Loucy (cell line): Measurements from ENCODE around the gene SIK2.

Experiments
- H2AFZ ChIP-seq: fragments of 200-600 bp; sonication (generic); 2 replicates; pipeline ENCODE4 v1.6.0; 2016; ENCODE audit warnings: antibody characterized with exemption, mild to moderate bottlenecking, low read length, moderate library complexity
- H3F3A ChIP-seq: fragments of 200-600 bp; 2 replicates; pipeline ENCODE4 v1.6.0; 2016; ENCODE audit warnings: antibody characterized with exemption, low read depth, mild to moderate bottlenecking
- H3K27me3 ChIP-seq: fragments of 200-600 bp; sonication (generic); 2 replicates; pipeline ENCODE4 v1.6.1; 2014; ENCODE audit warnings: low read length, mild to moderate bottlenecking; ENCODE audit not compliant: insufficient read depth, poor library complexity, severe bottlenecking
- H3K36me3 ChIP-seq: fragments of 200-600 bp; sonication (generic); 2 replicates; pipeline ENCODE4 v1.6.1; 2016; ENCODE audit warnings: low read length; ENCODE audit not compliant: insufficient read depth
- H3K4me1 ChIP-seq: fragments of 200-600 bp; sonication (generic); 2 replicates; pipeline ENCODE4 v1.5.1; 2014; ENCODE audit warnings: low read length, mild to moderate bottlenecking; ENCODE audit not compliant: insufficient read depth, poor library complexity, severe bottlenecking
- H3K4me2 ChIP-seq: fragments of 200-600 bp; sonication (generic); 2 replicates; pipeline ENCODE4 v1.6.0; 2014; ENCODE audit warnings: antibody characterized with exemption, low read length, low read depth, mild to moderate bottlenecking; ENCODE audit not compliant: poor library complexity, severe bottlenecking
- H3K4me3 ChIP-seq: fragments of 200-600 bp; sonication (generic); 2 replicates; pipeline ENCODE4 v1.5.1; 2014; ENCODE audit warnings: low read length, mild to moderate bottlenecking, mixed read lengths; ENCODE audit not compliant: poor library complexity, severe bottlenecking
- H3K79me2 ChIP-seq: fragments of 200-600 bp; sonication (generic); 2 replicates; pipeline ENCODE4 v1.6.1; 2014; ENCODE audit warnings: low read length; ENCODE audit not compliant: insufficient read depth
- H3K9ac ChIP-seq: fragments of 200-600 bp; sonication (generic); 2 replicates; pipeline ENCODE4 v1.6.0; 2014; ENCODE audit warnings: mild to moderate bottlenecking, low read depth, low read length, moderate library complexity; ENCODE audit not compliant: poor library complexity, severe bottlenecking
- H3K9me2 ChIP-seq: fragments of 200-600 bp; sonication (generic); replicated peaks from 2 replicates; pipeline ENCODE4 v1.6.1; 2016; ENCODE audit warnings: low read depth, low read length, mixed read lengths
- H3K9me3 ChIP-seq: fragments of 200-600 bp; sonication (generic); 2 replicates; pipeline ENCODE4 v1.6.1; 2014; ENCODE audit warnings: mild to moderate bottlenecking, antibody characterized with exemption, low read length, low read depth; ENCODE audit not compliant: insufficient read depth
- H4K20me1 ChIP-seq: fragments of 200-600 bp; sonication (generic); 2 replicates; pipeline ENCODE4 v1.6.0; 2014; ENCODE audit warnings: antibody characterized with exemption, low read length, mild to moderate bottlenecking; ENCODE audit not compliant: insufficient read depth, poor library complexity, severe bottlenecking
- EZH2phosphoT487 ChIP-seq: fragments of 200-600 bp; IDR thresholded peaks from 2 replicates; pipeline ENCODE4 v1.6.1; 2018; ENCODE audit warnings: antibody characterized with exemption, mild to moderate bottlenecking, moderate library complexity, borderline replicate concordance
- TF ChIP-seq, protein P1 (sequence below): fragments of 200-600 bp; sonication (generic); conservative IDR thresholded peaks from 2 replicates; pipeline ENCODE4 v1.5.1; 2014; ENCODE audit warnings: mild to moderate bottlenecking, antibody characterized with exemption, low read length

Gene SIK2

DNA sequence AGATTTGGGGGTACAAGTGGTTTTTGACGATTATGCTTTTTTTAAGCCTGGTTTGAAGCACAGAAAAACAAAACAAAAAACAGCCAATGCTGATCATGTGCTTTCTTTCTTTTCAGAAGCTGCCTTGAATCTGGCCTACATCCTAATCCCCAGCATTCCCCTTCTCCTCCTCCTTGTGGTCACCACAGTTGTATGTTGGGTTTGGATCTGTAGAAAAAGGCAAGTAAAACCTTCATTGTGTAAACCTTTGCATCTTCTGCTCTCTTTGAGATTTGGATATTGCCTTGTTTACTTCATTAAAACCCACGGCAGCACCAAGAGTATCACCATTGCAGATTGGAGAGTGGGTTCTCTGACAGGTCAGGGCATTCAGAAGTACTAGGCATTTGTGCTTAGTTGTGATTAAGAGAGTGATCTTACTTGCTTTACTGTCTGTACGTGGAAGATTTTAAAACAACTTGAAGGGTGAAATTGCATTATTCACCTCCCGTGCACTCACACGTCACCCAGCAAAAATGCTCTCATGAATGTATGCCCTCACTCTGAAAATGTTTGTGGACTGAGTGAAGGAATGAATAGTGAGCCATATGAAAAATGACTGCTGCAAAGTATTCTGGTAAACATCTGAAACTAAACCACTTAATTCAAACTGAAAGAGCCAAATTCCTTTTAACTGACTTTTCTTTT is 44.7 kb upstream of the SIK2 start:
- no peaks in the 10 kb centered on the region for H3K79me2 ChIP-seq
- no peak overlapping the region for H3K4me2 ChIP-seq
- peaks cover 23% of the 10 kb centered on the region for H3K4me1 ChIP-seq
- no peaks in the 10 kb centered on the region; the same call in 1 of the 2 replicates for H3K36me3 ChIP-seq
- no peak overlapping the region for H3K4me3 ChIP-seq
- H3K9me2 ChIP-seq, result no peaks in the 10 kb centered on the region
- no peaks in the 10 kb centered on the region for H4K20me1 ChIP-seq
- no peak overlapping the region for H2AFZ ChIP-seq
- H3K9ac ChIP-seq, result no peak overlapping the region
- H3K27me3 ChIP-seq, result no peaks in the 10 kb centered on the region
- H3K9me3 ChIP-seq, result peaks cover 9% of the 10 kb centered on the region; the same call in 1 of the 2 replicates
- TF ChIP-seq, protein P1, sequence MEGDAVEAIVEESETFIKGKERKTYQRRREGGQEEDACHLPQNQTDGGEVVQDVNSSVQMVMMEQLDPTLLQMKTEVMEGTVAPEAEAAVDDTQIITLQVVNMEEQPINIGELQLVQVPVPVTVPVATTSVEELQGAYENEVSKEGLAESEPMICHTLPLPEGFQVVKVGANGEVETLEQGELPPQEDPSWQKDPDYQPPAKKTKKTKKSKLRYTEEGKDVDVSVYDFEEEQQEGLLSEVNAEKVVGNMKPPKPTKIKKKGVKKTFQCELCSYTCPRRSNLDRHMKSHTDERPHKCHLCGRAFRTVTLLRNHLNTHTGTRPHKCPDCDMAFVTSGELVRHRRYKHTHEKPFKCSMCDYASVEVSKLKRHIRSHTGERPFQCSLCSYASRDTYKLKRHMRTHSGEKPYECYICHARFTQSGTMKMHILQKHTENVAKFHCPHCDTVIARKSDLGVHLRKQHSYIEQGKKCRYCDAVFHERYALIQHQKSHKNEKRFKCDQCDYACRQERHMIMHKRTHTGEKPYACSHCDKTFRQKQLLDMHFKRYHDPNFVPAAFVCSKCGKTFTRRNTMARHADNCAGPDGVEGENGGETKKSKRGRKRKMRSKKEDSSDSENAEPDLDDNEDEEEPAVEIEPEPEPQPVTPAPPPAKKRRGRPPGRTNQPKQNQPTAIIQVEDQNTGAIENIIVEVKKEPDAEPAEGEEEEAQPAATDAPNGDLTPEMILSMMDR, result no peak
- TF ChIP-seq EZH2phosphoT487, result no peak
- H3F3A ChIP-seq, result no peaks in the 10 kb centered on the region

DNA sequence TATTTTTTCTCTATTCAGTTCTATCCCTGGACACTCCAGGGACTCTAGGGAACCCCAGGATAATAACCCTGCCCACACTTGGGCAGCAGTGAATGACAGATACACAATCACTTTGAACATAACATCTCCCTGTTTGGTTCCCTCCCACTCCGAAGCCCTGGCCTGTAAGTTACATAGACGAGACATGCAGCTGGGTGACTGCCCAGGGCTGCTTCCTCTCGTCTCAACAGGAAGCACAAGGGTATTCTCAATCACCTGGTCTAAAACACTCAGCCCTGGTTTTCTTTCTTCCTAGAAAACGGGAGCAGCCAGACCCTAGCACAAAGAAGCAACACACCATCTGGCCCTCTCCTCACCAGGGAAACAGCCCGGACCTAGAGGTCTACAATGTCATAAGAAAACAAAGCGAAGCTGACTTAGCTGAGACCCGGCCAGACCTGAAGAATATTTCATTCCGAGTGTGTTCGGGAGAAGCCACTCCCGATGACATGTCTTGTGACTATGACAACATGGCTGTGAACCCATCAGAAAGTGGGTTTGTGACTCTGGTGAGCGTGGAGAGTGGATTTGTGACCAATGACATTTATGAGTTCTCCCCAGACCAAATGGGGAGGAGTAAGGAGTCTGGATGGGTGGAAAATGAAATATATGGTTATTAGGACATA is 42.3 kb upstream of the SIK2 start:
- Histone ChIP-seq H3K79me2 (no peaks in the 10 kb centered on the region), H3K9me3 (peaks cover 9% of the 10 kb centered on the region; the same call in 1 of the 2 replicates), H2AFZ (peak overlapping the region; percentile 56; the same call in 1 of the 2 replicates), H4K20me1 (no peaks in the 10 kb centered on the region), H3K9me2 (no peaks in the 10 kb centered on the region), H3K4me3 (no peak overlapping the region), H3K4me2 (peak overlapping the region; percentile 47), H3K4me1 (peaks cover 23% of the 10 kb centered on the region), H3K9ac (peak overlapping the region; percentile 30), H3K36me3 (no peaks in the 10 kb centered on the region; the same call in 1 of the 2 replicates), H3K27me3 (no peaks in the 10 kb centered on the region), H3F3A (no peaks in the 10 kb centered on the region)
- TF ChIP-seq, protein P1, result no peak
- no peak for TF ChIP-seq EZH2phosphoT487

- TF ChIP-seq EZH2phosphoT487, result no peak
- TF ChIP-seq, protein P1, result no peak
- Histone ChIP-seq H3K9ac (peak overlapping the region; percentile 30), H3F3A (no peaks in the 10 kb centered on the region), H3K9me2 (no peaks in the 10 kb centered on the region), H2AFZ (peak overlapping the region; percentile 37), H3K4me2 (peak overlapping the region; percentile 47), H3K36me3 (no peaks in the 10 kb centered on the region; the same call in 1 of the 2 replicates), H4K20me1 (no peaks in the 10 kb centered on the region), H3K9me3 (peaks cover 6% of the 10 kb centered on the region; the same call in 1 of the 2 replicates), H3K79me2 (no peaks in the 10 kb centered on the region), H3K27me3 (no peaks in the 10 kb centered on the region), H3K4me3 (no peak overlapping the region), H3K4me1 (peaks cover 23% of the 10 kb centered on the region)
Measured at GRCh38 chr11:111560800-111561199, 41.4 kb upstream of the SIK2 start.
